Measurements from ENCODE around the gene KDM2A.
"Not testable (repeated sequence)": the region's sequence is repeated elsewhere in the genome, so short reads cannot be mapped to it uniquely, and the experiment has no call there.

The KDM2A gene

DNA sequence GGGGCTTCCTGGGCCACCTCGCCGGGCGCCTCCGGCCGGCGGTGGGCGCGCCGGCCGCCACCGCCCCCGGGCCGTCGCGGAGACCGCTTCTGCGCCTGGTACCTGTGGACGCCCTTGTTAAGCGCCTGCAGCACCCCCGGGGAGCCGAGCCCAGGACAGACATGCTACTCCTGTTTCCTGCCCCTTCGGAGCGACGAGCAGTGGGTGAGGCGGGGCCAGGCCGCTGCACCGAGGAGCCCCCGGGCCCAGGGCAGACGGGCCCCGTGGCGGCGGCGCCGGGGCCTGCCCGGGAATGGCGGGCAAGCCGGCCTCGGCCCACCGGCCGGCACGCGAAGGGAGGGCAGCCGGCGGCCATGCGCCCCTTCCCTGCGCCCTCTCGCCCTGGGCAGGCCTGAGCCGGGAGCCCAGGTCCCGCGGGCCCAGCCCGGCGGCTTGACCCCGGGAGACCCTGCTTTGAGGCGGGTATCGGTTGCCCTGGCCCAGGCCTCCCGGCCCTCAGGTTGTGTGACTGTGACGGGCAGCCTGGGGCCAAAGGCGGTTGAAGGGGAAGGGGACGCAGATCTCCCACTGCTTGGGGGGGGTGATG, 789 bp upstream of the KDM2A start:
- no peak for DNase-seq (ENCODE audit: low read depth)

DNA sequence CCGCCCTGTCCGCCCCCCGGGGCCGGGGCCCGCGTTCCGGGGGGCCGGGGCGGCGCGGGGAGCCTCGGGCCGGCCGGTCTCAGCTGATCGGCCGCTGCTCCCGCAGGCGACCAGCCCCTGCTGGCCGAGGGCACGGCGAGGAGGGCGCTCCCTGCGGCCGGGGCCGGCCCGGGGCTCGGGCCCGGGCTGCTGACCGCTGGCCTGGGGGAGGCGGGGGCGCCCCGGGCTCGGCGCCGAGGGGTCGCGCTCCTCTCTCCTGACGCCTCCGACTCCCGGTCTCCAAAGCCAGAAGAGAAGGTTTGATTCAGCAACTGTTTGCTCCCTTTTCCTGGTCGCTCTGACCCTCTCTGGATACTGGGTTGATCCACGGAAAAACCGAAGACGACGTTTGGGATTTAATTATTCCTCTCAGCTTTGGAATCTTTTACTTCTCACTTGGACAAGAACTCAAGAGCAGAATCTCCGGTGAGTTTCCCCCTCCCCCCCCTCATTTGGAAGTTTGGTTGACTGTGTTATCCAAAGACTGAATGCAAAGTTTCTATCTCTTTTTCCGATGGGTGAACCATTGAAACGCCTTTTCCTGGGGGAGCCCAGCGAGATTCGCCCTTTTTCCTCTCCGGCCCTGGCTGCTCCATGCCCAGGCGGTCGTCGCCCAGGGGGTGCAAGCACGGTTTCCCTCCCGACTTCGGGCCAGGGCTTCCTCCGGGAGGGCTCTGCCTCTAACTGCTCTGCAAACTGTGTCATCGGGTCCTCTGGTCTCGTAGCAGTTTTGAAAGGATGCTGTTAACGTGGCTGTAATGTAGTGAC, 725 bp downstream of the KDM2A start:
- no peak for DNase-seq (ENCODE audit: low read depth)

GRCh38 chr11:67120456-67120855, 1.4 kb downstream of the KDM2A start:
- DNase-seq (ENCODE audit: low read depth): no peak

- DNase-seq (ENCODE audit: low read depth): no peak
Measured at GRCh38 chr11:67120881-67121710, 2.0 kb downstream of the KDM2A start.

DNA sequence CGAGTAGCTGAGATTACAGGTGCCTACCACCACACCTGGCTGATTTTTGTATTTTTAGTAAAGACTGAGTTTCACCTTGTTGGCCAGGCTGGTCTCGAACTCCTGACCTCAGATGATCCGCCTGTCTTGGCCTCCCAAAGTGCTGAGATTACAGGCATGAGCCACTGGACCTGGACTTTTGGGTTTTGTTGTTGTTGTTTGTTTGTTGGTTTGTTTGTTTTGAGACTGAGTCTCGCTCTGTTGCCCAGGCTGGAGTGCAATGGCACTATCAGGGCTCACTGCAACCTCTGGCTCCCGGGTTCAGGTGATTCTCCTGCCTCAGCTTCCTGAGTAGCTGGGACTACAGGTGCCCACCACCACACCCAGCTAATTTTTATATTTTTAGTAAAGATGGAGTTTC, 4.7 kb downstream of the KDM2A start:
- not testable (repeated sequence) for DNase-seq (ENCODE audit: low read depth)

- not testable (repeated sequence) for DNase-seq (ENCODE audit: low read depth)
Measured at GRCh38 chr11:67126243-67126642, 7.2 kb downstream of the KDM2A start.

DNA sequence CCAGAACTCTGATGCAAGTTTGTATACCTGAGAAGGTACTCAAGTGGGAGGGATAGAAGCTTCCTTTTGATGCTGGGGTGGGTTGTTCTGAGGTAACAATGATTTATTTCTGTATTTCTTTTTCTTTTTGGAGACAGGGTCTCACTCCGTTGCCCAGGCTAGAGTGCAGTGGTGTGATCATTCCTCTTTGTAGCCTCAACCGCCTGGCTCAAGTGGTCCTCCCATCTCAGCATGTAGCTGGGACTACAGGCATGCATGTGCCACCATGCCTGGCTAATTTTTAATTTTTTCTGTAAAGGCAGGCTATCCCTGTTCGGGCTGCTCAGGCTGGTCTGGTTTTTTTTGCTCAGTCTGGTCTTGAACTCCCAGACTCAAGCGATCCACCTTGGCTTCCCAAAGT, 7.9 kb downstream of the KDM2A start:
- DNase-seq (ENCODE audit: low read depth): no peak

DNA sequence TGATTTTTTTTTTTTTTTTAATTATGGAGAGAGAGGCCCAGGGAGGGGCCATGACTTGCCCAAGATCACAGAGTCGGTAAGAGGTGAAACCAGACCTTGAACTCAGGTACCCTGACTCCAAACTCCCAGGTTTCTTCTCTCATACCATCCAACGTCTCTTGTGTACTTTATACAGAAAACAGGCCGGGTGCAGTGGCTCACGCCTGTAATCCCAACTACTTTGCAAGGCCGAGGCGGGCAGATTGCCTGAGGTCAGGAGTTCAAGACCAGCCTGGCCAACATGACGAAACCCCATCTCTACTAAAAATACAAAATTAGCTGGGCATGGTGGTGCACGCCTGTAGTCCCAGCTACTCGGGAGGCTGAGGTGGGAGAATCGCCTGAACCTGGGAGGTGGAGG, 11.8 kb downstream of the KDM2A start:
- DNase-seq (ENCODE audit: low read depth): not testable (repeated sequence)

DNA sequence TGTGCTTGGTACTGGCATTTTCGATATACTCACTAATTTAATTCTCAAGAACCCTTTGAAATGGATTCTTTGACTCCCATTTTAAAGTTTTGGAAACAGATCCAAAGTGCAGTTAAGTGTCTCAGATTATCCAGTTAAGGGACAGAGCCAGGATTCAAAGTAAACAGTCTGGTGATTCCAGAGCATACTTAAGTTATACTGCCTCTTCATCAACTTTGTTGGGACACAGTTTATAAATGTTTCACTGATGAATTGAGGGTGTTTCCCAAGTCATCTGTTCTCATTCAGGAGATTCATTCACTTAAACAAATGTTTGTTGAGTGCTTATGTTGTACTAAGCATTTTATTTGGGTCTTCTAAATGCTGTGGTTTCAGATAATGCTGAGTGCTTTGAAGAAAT, 17.1 kb downstream of the KDM2A start:
- no peak for DNase-seq (ENCODE audit: low read depth)

DNA sequence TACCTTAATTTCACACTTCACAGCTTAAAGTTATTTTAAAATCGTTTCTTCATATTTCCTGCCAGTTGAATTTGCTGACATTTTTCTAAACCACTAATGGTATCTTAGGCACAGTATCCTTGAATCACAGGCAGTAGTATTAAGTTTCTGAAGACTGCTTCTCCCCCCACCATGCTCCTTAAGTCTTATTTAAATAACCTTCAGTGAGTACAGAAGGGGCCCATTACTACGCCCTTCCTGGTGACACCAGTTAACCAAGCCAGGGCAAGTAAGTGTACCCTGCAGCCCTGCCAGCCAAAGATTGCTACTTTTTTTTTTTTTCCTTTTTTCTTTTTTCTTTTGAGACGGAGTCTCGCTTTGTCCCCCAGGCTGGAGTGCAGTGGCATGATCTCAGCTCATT, 19.9 kb downstream of the KDM2A start:
- DNase-seq (ENCODE audit: low read depth): no peak

GRCh38 chr11:67146516-67147226, 27.6 kb downstream of the KDM2A start:
- DNase-seq (ENCODE audit: low read depth): no peak

DNA sequence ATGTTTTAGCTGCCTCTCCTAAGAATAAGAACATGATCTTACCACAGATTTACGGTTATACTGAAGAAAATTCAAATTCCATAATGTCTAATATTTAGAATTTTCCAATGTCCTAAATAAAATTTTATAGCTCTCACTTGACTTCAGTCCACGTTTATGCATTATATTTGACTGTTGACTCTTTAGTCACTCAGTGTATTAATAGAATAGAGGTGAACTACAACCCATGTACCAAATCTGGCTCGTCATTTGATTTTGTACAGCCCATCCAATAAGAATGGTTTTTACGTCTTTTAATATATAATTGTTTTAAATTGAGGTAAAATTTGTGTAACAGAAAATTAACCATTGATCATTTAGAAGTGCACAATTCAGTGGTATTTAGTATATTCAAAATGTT, 34.9 kb downstream of the KDM2A start:
- DNase-seq (ENCODE audit: low read depth): no peak

GRCh38 chr11:67154726-67155125, 35.7 kb downstream of the KDM2A start:
- DNase-seq (ENCODE audit: low read depth): no peak

DNA sequence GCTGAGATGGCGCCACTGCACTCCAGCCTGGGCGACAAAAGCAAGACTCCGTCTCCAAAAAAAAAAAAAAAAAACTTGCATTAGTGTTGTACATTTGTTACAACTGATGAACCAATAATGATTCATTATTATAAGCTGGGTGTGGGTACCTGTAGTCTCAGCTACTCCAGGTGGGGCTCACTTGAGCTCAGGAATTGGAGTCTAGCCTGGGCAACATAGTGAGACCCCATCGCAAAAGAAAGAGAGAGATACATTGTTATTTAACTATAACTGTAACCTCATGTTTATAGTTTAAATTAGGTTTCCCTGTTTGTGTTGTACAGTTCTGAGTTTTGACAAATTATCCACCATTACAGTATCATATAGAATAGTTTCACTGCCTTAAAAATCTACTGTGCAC, 38.6 kb downstream of the KDM2A start:
- no peak for DNase-seq (ENCODE audit: low read depth)

- DNase-seq (ENCODE audit: low read depth): no peak
Measured at GRCh38 chr11:67158221-67158620, 39.2 kb downstream of the KDM2A start.

- no peak for DNase-seq (ENCODE audit: low read depth)
Measured at GRCh38 chr11:67160045-67160444, 41.0 kb downstream of the KDM2A start.

DNA sequence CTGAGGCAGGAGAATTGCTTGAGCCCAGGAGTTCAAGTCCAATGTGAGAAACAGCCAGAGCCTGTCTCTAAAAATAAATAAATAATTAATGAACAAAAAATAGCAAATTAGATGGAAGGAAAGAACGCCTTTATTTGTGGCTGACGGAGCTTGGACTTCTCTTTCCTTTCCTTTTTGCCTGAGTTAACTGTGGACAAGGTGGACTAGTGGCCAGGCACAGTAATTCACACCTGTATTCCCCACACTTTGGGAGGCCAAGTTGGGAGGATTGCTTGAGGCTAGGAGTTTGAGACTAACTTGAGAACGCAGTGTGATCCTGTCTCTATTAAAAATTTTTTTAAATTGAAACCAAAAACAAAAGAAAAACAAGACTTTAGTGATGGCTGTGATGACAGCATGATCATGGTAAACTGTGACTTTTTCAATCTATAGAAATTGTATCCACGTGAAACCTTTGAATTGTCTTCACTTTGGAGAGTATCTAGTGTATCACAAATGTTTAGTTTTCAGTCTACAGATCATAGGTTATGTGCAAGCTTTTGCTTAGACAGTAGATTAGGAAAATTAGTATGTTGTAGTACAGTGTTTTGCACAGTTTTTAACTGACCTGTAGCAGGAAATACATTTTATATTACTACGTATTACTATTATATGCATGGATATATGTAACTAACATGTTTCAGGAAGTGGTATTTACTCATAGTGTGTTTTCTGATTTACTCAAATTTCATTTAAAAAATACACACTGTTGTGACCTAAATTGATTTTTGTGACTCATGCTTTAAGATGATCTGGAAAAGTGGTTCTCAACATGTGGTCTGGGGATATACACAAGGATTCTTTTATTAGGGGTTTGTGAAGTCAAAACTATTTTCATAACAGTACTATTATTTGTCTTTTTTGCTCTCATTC, 42.1 kb downstream of the KDM2A start:
- no peak for DNase-seq (ENCODE audit: low read depth)

GRCh38 chr11:67163006-67163405, 43.9 kb downstream of the KDM2A start:
- no peak for DNase-seq (ENCODE audit: low read depth)

DNA sequence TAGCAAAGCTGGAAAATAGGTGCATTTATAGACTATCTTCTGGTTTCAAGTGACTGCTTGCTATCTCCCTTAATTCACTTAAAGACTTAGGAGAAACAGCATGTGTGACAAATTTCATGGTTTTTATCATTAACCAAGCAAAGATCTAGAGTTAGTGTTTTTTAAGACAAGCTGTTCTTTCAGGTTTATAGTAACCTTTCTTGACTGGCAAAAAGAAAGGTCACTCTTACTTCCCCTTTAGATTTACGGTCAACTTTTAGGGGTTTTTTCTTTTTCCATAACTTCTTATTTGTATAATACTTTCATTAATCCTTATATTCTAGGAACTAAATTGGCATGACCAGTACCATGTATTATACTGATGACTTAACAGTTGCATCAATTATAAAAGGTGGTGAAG, 46.6 kb downstream of the KDM2A start:
- DNase-seq (ENCODE audit: low read depth): no peak

DNA sequence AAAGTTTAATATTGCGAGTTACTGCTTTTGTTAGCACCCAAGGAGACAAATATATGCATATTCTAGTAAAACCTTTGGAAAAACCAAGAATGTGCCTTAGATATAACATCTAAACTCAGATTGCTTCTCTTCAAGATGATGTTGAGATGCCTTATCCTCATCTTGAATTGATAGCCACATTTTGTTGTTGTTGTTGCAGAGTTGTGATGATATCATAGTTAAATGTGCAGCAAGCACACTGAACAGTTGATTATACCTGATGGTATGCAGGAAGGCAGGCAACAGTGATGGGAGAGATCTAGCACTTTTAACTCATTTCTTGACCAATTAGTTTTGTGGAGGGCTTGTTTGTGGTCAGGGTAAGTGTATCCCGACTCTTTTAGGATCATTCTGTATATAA, 48.0 kb downstream of the KDM2A start:
- DNase-seq (ENCODE audit: low read depth): no peak

DNA sequence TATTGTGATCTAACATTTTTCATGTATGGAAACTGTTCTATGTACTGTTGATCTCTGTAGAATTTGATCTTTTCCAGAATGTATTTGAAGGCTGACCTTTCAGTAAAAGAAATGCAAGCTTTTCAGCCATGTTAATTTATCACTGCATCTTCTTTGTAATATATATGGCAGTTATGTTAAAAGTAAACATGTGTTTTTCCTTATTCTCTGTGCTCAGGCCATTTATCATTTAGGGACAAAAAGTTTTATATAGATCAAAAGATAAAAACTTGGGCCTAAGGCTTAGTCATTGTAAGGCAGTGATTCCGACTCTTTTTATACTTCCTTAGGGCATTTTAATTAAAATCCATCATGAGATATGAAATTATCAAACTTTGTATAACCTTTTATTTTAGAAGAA, 48.7 kb downstream of the KDM2A start:
- no peak for DNase-seq (ENCODE audit: low read depth)
